OCI-LY7 (cell line): Measurements from ENCODE around the gene THRB.

Source experiments
- CTCF ChIP-seq: fragments of 200-600 bp; sonication (generic); conservative IDR thresholded peaks from 2 replicates; pipeline ENCODE4 v1.5.1; 2014; ENCODE audit warnings: mild to moderate bottlenecking, antibody characterized with exemption, low read length, moderate library complexity, mixed read lengths
- EZH2phosphoT487 ChIP-seq: fragments of 200-600 bp; sonication (generic); IDR thresholded peaks from 2 replicates; pipeline ENCODE4 v1.6.1; 2018; ENCODE audit warnings: low read depth, borderline replicate concordance, mild to moderate bottlenecking, mixed run types, antibody characterized with exemption, low read length, moderate library complexity, mixed read lengths

GRCh38 chr3:24389108-24390090, 105.3 kb downstream of the THRB start:
- no peak for TF ChIP-seq CTCF
- no peak for TF ChIP-seq EZH2phosphoT487
